SIG-M5 treated with dmso at 0.1 percent for 504 hours (cell line): ENCODE results near the gene MCTP2.

Experiments used
- DNase-seq: peaks from one replicate; lab custom pipeline; 2025; ENCODE audit not compliant: unreplicated experiment; lab: John Stamatoyannopoulos, UW

The MCTP2 gene

DNA sequence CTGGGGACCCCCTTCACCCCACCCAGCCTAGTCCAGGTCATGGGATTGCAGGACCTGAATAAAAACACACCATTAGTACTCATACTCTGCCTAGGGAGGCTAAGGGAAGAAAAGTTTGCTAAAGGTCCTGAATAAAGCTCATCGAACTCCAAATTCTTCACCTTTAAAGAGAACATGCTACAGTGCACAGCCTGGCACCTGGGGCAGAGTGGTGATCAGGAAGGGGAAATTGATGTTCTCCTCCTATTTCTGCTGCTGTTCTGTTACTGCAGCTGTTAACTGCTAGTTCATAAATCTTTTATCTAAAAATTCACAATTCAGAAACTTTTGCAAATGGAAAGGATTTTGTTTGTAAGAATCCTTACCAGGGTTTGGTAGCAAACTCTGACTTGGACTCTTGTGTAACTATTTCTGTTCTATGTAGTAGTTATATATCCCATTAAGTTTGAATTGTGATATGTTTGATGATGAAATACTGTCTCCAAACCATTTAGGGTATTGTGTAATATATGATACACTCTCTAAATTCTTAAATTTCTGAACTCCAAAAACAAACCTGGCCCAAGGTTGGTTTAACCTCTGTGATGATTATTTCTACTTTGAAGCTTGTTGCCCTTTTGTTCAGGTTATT lies 27.9 kb downstream of the MCTP2 start:
- no peak for DNase-seq

DNA sequence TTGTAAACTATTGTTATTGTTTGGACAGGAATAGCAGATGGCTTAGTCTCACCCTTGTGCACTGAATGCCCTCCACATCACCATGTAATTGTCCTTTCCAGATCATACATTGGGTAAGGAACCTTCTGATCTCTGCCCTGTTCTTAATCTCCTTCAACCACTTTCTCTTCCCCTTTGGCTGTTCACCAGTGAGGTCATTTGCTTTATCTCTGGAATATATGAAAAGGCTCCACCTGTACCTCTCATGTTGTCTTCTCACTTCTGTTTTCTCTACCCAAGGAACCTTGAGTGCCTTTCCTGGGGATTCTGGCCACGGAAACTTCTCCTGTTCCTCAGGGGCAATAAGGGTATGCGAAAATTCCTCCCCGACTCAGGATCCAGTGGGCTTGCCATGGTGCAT lies 28.5 kb downstream of the MCTP2 start:
- no peak for DNase-seq

DNA sequence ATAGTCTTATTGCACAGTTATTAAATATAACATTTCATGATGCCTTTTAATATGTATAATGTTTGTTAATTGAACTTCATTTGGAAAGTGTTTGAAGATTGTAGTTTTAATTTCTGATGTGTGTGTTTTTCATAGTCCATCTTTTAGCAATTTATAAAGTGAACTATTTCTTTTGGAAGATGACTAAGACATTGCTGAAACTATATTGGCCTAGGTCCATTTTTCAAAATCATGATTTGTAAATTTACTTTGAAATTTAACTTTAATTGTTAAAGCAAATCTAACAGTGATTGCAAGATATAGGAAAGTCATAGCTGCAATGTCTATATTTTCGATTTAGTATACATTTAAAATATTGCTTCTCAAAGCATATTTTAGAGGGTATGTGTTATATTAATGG lies 30.8 kb downstream of the MCTP2 start:
- no peak for DNase-seq

DNA sequence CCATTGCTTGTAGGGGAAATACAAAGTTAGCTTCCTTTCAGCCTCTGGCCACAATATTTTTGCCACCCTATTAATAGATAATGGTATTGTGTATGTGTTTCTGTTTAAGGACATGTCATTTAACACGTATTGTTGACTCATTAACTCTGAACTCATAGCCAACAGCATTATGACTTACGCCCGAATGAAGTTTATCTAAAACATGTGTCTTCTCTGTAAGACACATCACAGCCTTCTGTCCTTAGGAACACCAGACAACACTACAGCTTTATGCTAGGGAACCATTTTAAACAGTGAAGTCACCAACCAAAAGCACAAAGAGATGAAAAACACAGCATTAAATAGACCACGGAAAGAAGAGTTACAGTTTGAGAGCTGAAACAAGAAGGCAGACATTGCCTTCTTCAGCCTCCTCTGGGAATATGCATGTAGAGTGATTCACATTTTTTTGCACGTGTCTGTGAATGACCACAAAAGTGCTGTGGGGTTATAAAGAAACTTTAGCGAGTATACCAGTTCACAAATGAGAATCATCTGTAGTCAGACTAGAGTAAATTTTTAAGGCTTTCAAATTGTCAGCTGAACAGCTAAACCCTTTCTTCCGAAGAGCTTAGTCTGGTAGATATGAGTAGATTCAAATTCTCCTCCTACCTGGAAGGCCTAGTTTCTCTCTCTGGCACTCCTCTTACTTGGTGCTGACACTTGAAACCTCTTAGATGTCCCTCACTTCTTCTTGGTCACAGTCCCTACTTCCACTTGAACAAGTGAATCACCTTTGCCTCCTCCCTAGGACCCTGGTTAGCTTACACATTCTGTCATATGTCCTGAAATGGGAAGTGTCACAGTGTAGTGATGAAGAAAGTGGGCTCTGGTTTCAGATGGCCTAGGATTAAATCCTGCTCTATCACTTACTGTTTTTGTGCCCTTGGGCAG lies 32.2 kb downstream of the MCTP2 start:
- no peak for DNase-seq

DNA sequence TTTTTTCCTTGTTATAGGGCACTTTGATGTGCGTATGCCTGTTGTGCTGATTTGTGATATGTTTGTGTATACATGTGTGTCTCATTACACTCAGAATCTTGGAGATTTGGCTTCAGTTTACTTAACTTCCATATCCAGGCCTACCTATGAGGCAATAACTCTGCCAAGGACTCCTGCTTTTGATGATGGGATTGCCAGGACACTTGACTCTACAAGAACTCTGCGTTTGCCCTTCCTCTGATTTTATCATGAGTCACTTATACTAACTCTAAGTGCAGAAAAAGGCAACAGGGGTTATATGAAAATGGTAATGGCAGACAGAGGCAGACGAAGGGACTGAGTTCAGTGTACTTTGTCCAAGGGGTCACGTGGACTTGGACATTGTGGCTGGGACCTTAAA lies 33.6 kb downstream of the MCTP2 start:
- DNase-seq = no peak

DNA sequence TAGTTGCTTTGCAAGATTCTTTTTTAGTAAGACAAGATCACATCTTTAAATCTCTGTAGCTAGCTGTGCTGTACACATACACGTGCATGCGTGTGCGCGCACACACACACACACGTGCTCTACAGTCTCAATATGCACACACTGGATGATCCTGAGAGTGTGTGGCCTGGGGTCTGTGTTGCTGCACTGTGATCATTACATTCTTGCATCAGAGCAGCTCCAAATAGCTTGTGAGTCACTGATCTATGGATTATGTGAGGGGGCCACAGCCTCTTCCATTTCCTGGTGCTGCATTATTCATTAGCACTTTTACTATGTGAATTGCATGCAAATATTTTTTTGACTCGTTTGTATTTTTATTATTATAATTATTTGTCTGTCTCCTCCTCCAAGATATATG lies 34.6 kb downstream of the MCTP2 start:
- no peak for DNase-seq

DNA sequence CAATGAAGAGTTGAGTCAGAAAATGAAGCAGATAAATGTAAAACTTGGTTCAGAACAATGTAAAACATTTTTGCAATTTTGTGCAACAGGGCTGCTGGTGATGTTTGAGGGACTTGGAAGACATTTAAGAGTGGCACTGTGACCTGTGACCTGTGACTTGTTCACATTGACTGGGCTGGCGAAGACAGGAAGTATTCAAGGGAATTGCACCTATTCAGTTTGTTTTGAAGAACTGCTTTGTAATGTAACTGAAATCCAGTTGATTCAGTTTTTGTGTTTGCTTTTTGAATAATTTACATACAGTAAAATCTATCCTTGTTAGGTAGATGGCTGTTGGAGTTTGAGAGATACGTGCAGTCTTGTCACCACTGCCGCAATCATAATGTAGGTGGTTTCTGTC lies 35.4 kb downstream of the MCTP2 start:
- DNase-seq = no peak

DNA sequence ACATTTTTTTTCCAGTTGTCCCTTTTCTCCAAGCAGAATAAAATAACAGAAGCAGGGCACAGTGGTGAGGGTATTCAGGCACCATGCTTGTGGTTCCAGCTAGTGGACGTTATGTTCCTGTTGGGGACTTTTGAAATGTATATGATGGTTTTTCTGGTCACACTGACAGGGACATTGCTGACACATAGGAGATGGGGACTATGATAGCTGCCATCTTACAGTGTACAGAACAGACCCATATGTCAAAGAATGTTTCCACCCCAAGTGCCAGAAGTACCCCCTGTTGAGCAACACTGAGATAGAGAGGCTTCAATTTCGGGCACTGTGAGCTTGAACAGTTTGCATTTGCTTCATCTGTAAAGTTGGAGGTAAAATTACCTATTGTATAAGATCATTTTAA lies 38.6 kb downstream of the MCTP2 start:
- no peak for DNase-seq

DNA sequence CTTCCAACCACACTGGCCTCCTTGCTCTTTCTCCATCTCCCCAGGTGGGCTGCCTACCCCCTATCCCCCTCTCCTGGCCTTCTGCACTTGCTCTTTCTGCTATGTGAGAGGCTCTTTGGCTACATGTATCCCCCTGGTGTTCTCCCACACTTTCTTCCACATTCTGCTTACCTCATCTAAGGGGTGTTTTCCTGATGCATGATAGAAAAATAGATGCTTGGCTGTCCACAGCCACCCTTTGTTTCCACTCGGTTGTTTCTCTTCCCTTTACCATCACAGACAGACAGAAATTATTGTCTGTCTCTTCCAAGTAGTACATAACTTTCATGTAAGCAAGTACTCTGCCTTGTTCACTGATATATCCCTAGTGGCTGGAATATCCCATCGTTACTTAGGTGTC lies 39.2 kb downstream of the MCTP2 start:
- DNase-seq = no peak

DNA sequence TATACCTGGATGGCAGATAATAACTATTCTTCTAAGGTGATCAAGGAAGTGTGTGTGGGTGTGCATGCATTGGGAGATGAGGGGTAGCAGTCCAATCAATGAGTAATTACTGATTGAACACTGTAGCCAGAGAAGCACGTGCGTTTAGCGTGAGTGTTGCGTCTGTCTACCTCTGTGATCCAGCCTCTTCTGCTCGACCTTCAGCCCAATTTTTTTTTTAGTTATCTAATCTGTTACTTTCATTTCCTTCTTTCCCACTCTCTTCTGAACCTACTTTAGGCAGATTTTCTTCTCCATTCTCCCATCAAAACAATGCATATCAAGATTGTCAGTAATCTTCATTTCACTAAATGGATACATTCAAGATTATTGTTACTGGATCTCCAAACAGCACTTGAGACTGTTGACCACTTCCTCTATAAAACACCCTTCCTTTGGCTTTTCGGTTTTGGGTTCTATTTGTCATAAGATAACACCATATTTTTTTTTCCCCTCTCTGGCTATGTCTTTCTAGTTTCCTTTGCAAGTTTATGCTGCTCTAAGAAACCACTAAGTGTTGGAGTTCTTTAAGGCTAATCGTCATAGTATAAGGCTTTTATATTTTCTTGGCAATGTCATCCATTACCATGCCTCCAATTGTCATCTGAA lies 41.0 kb downstream of the MCTP2 start:
- no peak for DNase-seq

DNA sequence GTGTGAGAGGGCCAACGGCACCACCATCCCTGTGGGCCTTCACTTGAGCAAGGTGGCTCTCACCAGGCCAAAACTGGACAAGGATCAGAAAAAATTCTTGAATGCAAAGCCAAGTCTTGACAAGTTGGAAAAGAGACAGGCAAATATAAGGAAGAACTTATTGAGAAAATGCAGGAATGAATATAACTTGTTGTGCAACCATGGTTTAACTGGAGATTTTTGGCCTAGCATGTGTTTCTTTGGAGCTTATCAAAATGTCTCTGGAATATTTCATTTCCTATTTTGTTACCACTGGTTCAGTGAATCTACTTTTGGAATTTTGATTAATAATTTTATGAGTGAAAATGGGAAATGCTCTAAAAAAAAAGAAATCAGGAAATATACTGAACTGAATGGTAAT lies 42.5 kb downstream of the MCTP2 start:
- DNase-seq = no peak

DNA sequence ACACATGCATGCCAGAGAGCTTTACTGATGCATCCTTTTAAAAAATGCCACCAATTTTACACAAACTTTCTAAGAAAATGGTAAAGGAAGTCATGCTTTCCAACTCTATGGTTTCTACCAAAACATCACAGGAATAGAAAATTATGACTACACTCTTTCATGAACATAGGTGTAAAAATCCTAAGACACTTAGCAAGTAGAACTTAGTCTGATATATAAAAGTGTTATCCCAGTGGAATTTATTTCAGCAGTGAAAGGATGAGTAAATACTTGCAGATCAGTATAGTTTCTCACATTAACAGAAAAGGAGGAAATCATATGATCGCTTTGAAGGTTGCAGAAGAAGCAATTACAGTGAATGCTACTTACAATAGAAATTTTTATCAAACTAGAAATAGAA lies 43.4 kb downstream of the MCTP2 start:
- DNase-seq = no peak

DNA sequence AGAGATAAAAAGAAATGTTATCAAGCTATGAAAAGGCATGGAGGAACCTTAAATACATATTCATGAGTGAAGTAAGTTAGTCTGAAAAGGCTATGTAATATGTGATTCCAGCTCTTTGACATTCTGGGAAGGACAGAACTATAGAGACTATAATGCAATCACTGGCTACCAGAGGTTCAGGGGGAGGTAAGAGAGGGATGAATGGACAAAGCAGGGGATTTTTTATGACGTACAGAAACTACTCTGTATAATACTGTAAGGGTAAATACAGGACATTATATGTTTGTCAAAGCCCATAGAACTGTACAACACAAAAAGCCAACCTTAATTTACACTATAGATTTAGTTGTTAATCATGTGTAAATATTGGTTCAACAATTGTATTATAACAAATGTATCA lies 46.1 kb downstream of the MCTP2 start:
- no peak for DNase-seq

DNA sequence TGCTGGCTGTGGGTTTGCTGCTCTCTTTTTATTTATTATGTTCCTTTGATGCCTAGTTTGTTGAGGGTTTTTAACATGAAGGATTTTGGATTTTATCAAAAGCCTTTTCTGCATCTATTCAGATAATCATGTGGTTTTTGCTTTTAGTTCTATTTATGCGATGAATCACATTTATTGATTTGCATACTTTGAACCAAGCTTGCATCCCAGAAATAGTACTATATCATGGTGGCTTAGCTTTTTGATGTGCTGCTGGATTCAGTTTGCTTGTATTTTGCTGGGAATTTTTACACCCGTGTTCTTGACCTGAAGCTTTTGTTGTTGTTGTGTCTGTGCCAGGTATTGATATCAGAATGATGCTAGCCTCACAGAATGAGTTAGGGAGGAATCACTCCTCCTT lies 48.4 kb downstream of the MCTP2 start:
- no peak for DNase-seq

DNA sequence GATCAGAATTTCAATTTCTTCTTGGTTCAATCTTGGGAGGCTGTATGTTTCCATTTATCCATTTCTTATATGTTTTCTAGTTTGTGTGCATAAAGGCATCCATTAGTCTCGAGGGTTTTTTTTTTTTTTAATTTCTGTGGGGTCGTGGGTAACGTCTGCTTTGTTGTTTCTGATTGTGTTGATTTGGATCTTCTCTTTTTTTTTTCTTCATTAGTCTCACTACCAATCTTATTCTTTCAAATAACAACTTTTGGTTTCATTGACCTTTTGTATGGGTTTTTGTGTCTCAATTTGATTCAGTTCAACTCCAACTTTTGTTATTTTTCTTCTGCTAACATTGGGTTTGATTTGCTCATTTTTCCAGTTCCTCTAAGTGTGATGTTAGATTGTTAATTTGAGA lies 48.9 kb downstream of the MCTP2 start:
- DNase-seq = no peak

DNA sequence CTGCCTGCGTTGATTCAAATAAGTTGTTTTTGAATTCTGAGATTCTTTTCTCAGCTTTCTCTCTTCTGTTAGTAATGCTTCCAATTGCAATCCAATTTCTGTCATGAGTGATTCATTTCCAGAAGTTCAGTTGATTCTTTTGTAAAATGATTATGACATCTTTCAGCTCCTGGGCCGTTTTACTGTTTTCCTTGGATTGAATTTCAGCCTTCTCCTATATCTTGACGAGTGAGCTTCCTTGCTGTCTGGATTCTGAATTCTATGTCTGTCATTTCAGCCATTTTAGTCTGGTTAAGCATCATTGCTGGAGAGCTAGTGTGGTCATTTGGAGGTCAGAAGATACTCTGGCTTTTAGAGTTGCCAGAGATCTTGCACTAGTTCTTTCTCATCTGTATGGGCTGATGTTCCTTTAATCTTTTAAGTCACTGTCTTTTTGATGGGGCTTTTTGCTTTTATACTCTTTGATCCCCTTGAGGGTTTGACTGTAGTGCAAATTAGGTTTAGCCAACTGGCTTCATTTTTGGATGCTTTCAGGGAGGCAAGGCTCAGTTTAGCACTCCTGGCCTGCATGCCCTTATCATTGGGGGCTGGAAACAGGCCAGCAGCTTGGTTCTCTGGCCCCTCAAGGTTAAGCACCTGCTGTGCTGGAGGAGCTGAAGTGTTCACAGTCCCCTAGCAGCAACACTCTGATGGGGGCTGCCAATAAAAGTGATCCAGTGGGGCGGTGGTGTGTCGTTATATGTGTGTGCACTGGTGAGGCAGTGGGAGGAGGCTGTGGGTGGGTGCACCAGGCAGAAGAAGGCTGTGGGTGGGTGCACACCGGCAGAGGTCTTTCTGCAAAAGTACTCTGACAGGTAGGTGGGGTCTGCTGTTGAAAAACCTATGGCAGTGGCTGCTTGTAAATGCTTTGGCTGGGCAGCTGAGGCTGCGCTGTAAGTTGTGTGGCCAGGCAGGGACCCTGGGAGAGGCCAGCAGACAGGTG lies 51.2 kb downstream of the MCTP2 start:
- DNase-seq = no peak

DNA sequence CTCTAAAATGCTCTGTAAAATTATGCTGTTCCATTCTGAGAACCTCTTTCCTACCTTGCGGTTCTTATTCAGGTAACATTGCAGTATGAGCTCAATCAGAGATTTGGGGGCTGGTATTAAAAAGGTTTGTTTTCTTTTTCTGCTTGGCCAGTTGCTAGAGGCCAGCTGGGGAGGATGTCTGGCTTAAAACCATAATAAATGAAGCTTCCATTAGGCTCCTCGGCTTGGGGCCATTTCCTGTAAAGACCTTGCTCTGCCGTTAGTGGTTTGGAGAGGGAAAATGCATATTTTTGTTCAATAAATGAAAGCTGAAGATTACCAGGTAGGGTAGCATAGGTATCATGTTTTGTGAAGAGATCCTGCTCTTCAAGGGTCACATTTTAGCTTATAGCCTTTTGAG lies 55.2 kb downstream of the MCTP2 start:
- DNase-seq = no peak

DNA sequence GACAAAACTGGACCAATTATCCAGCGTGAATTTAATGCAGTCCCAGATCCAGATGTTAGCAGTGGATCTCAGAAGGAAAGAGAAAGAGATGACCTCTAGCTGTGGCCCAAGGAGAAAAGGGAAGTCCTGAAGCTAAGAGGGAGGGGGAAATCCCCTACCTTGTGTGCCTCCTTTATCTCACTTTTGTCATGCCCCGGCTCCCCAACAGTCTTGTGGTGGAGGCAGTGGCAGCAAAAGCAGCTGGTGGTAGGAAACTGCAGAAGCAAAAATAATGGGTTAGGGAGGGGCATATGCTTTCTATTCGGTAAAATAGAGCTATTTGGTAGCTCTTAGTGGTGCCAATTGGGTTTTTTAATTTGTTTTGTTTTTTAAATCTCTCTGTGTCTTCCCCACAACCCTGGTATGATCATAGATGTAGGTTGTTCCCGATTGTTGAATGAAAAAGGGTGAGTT lies 56.5 kb downstream of the MCTP2 start:
- DNase-seq = no peak

DNA sequence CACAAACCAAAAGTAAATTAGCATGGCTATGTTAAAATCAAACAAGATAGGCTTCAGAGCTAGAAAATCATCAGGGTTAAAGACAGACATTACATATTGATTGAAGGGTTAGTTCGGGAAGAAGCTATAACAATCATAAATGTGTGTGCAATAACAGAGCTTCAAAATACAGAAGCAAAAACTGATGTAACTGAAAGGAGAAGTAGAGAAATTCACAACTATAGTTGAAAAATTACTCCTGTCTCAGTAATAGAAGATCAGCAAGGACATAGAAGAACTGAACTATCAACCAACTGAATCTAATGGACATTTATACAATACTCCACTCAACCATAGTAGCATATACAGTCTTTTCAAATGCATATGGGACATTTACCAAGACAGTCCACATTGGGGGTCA lies 59.4 kb downstream of the MCTP2 start:
- DNase-seq = no peak

DNA sequence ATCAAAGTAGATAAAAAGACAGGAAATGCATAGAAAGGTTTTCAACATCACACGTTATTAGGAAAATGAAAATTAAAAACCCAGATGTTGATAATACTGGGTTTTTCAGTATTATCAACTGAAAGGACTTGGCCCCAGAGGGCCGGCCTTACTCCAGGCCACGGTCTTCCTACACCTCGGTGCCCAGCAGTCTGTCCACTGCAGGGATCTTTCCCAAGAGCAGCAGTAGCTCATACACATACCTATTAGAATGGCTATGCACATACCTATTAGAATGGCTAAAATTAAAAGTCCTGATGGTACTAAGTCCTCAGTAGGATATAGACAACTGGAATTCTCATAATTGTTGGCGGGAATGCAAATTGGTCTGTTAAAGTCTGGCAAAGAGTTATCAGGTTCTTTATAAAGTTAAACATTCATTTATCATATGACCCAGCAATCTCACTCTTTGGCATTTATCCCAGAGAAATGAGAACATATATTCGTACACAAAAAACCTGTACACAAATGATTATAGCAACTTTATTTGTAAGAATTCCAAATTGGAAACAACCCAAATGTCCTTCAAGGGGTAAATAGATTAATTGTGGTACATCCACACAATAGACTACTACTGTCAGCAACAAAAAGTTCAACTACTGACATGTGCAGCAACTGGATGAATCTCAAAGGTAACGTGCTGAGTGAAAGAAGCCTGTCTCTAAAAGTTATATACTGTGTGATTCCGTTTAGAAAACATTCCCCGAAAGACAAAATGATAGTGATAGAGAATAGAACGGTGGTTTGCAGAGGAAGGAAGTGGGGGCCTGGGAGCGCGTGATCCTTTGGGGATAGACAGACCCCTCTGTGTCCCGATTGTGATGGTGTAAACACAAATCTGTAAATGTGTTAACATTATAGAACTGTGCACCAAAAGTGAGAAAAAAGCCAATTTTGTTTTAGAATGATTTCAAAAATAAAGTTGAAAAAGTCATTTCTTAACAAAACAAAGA lies 62.3 kb downstream of the MCTP2 start:
- DNase-seq = no peak
